Measurements from ENCODE around the gene ARHGAP10.
"Not testable (repeated sequence)": the region's sequence is repeated elsewhere in the genome, so short reads cannot be mapped to it uniquely, and the experiment has no call there.

Gene ARHGAP10

GRCh38 chr4:147996859-147997258 is 265.0 kb downstream of the ARHGAP10 start:
- no peak for DNase-seq

GRCh38 chr4:148000038-148000437 is 268.1 kb downstream of the ARHGAP10 start:
- DNase-seq, result not testable (repeated sequence)

GRCh38 chr4:148004228-148004857 is 272.5 kb downstream of the ARHGAP10 start:
- no peak for DNase-seq

GRCh38 chr4:148006001-148006400 is 274.1 kb downstream of the ARHGAP10 start:
- DNase-seq, result no peak

- no peak for DNase-seq
Observed at GRCh38 chr4:148007314-148007760, 275.4 kb downstream of the ARHGAP10 start.

- no peak for DNase-seq
Observed at GRCh38 chr4:148007792-148008191, 275.9 kb downstream of the ARHGAP10 start.

- DNase-seq, result no peak
Observed at GRCh38 chr4:148015058-148015457, 283.2 kb downstream of the ARHGAP10 start.

GRCh38 chr4:148015468-148015867 is 283.6 kb downstream of the ARHGAP10 start:
- DNase-seq, result no peak

GRCh38 chr4:148016063-148016637 is 284.3 kb downstream of the ARHGAP10 start:
- DNase-seq, result no peak

- DNase-seq, result no peak
Observed at GRCh38 chr4:148017801-148018200, 285.9 kb downstream of the ARHGAP10 start.

- DNase-seq, result no peak
Observed at GRCh38 chr4:148021686-148022085, 289.8 kb downstream of the ARHGAP10 start.

GRCh38 chr4:148022975-148023374 is 291.1 kb downstream of the ARHGAP10 start:
- DNase-seq, result no peak

GRCh38 chr4:148023512-148024181 is 291.8 kb downstream of the ARHGAP10 start:
- no peak for DNase-seq

GRCh38 chr4:148025981-148026380 is 294.1 kb downstream of the ARHGAP10 start:
- DNase-seq, result no peak

GRCh38 chr4:148027201-148027600 is 295.3 kb downstream of the ARHGAP10 start:
- DNase-seq, result no peak

GRCh38 chr4:148029781-148030180 is 297.9 kb downstream of the ARHGAP10 start:
- no peak for DNase-seq

GRCh38 chr4:148030193-148030873 is 298.4 kb downstream of the ARHGAP10 start:
- DNase-seq, result no peak

GRCh38 chr4:148034813-148035212 is 302.9 kb downstream of the ARHGAP10 start:
- no peak for DNase-seq

GRCh38 chr4:148041606-148042329 is 309.9 kb downstream of the ARHGAP10 start:
- DNase-seq, result no peak

GRCh38 chr4:148044089-148044911 is 312.4 kb downstream of the ARHGAP10 start:
- DNase-seq, result no peak

GRCh38 chr4:148044912-148045352 is 313.0 kb downstream of the ARHGAP10 start:
- no peak for DNase-seq

- DNase-seq, result no peak
Observed at GRCh38 chr4:148048598-148048997, 316.7 kb downstream of the ARHGAP10 start.
